ENCODE results near the gene CYB5RL.
"Not testable (repeated sequence)": the region's sequence is repeated elsewhere in the genome, so short reads cannot be mapped to it uniquely, and the experiment has no call there.

Gene CYB5RL, protein sequence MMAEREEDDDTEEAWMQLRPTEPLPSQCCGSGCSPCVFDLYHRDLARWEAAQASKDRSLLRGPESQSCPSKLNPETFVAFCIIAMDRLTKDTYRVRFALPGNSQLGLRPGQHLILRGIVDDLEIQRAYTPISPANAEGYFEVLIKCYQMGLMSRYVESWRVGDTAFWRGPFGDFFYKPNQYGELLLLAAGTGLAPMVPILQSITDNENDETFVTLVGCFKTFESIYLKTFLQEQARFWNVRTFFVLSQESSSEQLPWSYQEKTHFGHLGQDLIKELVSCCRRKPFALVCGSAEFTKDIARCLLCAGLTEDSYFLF

DNA sequence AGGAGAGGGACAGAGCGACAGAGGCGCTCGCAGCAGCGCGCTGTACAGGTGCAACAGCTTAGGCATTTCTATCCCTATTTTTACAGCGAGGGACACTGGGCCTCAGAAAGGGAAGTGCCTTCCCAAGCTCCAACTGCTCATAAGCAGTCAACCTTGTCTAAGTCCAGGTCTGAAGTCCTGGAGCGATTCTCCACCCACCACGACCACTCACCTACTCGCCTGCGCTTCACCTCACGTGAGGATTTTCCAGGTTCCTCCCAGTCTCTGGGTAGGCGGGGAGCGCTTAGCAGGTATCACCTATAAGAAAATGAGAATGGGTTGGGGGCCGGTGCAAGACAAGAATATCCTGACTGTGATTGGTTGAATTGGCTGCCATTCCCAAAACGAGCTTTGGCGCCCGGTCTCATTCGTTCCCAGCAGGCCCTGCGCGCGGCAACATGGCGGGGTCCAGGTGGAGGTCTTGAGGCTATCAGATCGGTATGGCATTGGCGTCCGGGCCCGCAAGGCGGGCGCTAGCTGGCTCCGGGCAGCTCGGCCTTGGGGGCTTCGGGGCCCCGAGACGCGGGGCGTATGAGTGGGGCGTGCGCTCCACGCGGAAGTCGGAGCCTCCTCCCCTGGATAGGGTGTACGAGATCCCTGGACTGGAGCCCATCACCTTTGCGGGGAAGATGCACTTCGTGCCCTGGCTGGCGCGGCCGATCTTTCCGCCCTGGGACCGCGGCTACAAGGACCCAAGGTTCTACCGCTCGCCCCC, at the start of gene CYB5RL, which contains the start of gene MRPL37:
TSS of gene CYB5RL (minus strand) at position 266 of the 754 bp plus-strand sequence. CDS start 4,414 bp downstream, outside the sequence.
TSS of gene MRPL37 (plus strand) at position 403 of the 754 bp plus-strand sequence. CDS start at position 480, 77 bp downstream.
- DNase-seq = peak; percentile 89

DNA sequence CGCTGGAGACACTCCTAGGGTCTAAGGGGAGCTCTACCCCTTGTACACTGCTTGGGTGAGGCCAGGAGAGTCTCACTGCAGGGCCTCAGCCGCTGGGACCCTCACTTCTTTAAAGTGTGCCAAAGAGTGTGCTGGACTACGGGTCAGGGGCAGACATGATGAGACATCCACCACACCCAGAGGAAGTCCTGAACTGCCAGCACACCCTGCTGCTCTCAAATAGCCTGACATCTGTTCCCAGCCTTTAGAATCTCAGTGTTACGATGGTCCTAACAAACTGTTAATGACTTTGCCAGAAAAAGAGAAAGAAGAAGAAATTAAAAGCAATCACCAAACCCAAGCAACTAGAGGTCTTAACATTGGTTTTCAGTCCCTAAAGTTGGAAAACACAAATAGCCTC, 49.1 kb upstream of the CYB5RL start:
- no peak for DNase-seq

DNA sequence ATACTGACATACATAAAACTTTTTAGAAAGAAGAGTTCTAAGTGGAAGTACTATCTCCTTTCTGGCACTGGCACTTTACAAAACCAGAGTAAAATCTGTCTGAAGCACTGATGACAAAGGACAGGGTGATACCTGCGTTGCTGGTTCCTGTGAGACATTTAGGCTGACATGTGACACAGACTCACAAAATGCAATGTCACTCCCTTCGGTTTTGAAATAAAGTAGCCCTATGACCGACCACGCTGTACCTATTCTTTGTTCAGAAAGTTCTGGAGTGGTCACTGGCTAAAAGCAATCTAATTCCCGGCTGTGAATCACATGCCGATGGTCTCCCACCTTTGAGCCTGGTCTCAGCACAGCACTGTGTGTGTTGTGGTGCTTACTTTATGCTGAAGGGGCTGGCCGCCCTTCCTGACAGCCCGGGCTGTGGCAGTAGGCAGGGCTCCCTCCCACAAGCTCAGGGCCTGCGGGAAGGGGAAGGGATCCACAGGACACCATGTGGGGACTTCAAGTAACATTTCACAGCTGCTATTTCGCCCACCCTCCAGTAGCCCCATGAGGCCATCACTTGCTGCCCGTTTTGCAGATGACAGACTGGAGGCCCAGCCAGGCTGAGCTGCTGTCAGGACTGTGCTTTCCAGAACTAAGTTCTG, 48.2 kb upstream of the CYB5RL start:
- DNase-seq = no peak

DNA sequence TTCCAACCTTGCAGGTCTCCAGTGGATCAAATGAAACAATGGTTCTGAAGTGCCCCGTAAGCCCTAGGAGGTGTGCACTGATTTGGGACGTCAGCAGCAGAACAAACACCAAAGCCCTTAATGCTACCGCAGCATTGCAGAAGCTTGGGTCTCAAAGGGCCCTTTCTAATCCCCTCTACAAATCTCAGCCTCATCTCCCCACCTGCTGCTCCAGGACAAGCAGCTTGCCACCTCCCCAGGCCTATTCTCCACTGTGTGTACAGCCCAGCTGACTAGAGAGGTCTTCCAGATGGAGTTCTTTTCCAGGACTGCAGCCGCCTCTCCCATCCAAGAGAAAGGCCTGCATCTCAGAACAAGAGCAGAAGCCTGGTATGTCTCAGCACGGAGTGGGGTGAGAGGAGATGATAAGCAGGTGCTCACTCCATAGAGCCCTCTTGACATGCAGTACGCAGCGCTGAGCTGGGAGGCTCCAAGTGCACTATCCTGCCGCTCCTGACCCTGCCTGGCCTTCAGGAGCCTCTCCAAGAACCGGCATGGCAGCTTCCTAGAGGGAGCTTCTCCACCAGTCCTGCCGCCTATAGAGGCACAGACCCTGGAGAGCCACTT, 46.4 kb upstream of the CYB5RL start:
- no peak for DNase-seq

DNA sequence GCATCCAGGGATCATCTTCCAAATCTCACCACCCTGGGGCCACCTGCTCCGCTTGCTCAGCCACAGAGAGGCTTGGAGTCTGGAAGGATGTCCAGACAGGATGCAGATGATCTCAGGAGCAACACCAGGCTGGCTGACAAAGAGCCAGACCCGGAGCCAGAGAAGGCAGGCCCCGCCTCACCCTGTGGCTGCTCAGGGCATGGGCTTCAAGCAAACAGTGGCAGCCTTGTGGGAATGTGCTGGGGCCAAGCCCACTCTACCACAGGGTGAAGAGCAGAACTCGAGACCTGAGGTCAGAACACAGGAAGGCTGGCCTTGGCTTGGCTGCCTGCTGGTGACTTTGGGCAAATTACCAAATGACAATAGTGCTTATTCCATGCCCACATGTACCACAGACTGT, 45.7 kb upstream of the CYB5RL start:
- DNase-seq = no peak

DNA sequence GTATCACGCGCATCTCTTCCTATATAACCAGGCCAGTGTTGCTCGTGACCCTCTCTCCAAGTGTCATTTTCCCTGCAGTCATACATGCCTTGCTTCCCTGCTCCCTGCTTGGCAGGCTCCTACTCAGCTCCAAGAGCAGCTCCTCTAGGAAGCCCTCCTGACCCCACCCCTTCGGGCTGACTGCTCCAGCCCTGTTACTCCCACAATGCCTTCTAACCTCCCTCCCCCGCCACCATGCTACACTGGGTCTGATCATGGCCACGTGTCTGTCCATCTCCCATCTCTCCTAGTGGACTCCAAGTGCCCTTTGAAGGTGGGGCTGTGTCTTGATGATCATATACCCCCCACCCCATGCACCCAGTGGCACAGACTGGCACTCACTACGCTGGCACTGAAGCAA, 44.8 kb upstream of the CYB5RL start:
- DNase-seq = no peak

DNA sequence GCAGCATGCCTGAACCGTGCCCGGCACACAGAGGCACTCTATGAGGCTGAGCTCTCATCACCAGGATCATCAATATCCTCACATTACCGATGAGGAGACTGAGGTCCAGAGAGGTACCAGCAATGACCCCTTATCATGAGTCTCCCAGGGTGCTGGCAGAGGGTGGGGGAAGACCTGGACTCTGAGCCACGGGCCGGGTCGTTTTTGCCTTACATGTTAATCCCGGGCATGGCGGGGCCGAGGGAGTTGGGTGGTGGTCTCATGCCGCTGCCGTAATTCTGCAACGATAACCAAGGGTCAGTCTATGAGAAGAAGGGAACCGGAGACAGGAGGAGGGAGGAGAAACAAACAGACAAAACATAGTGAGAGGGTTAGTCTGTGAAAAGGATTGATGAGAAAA, 43.2 kb upstream of the CYB5RL start:
- DNase-seq = no peak

DNA sequence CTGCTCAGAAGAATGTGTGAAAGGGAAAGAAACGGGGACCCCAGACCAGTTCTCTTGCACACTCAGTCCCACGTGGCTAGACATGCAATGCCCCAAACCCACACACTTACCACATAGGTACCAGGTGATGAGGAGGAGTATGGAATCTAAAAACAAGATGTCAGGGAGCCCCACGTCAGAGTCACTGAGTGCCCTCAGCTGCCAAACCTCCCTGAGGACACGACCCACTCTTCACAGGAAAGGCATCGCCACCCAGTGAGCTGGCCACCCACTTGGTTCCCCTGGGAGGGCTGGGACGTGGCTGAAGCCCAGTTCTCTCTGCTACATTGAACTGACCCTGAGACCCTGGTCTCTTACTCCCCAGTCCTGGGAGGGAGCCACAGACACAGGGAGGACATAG, 41.5 kb upstream of the CYB5RL start:
- no peak for DNase-seq

DNA sequence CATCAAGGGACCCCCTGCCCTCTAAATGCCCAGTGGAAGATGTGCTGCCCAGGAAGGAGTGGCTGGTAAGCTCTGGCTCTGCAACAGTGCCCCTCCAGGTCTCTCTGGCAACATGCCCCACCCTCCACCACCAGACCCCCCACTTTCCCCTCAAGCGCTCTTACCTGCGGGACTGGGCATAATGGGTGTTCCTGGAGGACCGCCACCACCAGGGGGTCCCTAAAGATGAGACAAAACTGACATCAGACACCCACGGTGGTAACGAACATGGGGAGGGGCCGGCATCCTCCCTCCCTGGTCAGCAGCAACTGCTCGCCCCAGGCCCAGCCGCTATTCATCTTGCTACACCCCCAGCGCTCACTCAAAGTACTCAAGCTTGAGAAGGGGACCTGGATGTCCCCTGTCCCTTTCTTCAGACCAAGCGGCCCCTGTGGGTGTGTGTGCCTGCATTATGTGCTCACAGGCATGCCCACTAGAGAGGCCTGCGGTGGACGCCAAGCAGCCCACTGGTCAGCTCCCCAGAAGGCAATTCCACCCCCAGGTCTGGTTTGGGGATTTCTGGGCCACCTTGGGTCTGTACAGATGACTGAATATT, 41.0 kb upstream of the CYB5RL start:
- no peak for DNase-seq

DNA sequence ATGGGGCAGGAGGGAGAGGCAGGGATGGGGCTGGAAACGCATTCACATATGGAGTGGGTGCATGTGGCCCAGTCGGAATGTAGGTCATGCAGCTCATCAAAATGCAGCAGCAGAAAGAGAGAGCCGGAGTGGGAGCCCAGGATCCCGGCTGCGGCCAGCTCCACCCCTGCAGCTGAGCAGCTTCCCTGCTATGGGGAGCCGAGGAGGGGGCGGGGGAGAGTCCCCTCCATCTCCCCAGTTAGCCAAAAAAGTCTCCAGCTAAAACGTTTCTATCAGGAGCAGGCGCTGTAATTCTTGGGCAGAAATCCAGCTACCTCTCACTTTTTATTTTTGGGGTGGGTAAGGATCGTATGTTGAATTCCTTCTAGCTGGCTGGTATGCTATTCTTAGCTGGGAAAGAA, 39.8 kb upstream of the CYB5RL start:
- DNase-seq = no peak

DNA sequence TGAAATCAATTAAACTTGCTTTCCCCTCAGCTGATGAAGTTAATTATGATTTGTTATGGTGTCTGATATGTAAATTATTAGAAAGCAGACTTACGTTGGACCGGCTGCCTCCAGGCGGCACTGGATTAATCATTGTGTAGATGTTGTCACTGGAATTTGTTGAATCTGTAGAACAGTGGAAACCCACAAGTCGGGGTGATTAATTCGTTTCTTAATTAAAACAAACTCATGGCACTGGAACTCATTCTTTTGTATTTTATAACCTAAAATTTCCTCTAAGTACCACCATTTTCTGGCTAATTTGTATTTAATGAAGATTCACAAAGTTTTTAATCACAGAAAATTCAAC, 39.2 kb upstream of the CYB5RL start:
- DNase-seq = no peak

DNA sequence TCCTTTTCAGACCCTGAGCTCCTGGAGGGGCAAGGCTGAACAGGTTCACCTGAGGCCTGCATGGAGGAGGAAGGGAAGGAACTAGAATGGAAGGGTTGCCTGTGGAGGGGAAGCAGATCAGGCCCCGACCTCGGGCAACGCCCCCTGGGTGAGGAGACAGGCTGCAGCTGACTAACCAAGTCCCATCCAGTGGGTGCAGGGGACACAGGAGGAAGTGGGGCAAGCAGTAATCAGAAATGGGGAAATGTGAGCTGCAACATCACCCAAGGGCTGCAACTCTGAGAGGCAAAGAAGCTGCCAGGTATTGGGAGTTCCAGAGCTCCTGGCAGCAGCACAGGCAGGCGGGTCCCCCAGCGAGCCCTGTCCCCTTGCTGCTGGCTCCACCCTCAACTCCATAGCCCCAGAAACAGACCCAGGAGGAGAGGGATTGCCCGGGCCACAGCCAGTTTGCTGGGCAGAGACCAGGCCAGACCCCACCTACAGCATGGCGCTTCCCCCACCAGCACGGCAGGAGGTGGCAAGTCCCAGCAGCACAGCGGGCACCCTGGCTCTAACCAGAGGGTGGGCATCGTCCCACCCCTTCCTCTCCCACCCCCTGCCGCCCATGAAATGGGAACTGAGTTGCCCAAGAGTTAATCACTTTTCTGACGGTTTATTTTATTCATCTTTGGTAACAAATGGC, 38.7 kb upstream of the CYB5RL start:
- no peak for DNase-seq

DNA sequence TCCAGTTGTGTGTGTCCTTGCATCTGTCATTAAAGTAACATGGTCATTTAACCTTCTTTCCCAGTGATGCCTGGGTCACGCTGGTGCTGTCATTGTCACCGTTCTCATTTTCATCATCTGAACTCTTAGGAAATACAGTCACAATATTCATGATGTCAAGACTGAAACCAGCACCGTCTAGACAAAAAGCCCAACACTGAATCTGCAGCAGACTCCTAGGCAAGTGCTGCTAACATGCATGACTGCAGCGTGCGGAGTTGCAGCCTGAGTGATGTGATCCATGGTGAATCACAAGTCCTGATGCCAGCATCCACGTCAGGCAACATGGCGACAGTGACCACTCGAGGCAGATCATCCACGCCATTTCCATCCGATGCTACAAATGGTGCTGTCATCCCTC, 37.8 kb upstream of the CYB5RL start:
- no peak for DNase-seq

DNA sequence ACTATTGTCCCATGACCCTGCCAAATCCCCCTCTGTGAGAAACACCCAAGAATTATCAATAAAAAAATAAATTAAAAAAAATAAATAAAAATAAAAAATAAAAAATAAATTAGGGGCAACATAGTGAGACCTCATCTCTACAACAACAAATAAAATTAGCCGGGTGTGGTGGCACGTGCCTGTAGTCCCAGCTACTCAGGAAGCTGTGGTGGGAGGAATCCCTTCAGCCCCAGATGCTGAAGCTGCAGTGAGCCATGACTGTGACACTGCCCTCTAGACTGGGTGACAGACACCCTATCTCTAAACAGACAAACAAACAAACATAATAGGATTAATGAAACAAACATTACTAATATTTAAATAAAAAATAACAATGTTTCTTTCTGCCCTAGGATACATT, 34.5 kb upstream of the CYB5RL start:
- DNase-seq = no peak

DNA sequence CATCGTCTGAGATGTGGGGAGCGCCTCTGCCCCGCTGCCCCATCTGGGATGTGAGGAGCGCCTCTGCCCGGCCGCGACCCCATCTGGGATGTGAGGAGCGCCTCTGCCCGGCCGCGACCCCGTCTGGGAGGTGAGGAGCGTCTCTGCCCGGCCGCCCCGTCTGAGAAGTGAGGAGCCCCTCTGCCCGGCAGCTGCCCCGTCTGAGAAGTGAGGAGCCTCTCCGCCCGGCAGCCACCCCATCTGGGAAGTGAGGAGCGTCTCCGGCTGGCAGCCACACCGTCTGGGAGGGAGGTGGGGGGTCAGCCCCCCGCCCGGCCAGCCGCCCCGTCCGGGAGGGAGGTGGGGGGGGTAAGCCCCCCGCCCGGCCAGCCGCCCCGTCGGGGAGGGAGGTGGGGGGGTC, 33.4 kb upstream of the CYB5RL start:
- not testable (repeated sequence) for DNase-seq

DNA sequence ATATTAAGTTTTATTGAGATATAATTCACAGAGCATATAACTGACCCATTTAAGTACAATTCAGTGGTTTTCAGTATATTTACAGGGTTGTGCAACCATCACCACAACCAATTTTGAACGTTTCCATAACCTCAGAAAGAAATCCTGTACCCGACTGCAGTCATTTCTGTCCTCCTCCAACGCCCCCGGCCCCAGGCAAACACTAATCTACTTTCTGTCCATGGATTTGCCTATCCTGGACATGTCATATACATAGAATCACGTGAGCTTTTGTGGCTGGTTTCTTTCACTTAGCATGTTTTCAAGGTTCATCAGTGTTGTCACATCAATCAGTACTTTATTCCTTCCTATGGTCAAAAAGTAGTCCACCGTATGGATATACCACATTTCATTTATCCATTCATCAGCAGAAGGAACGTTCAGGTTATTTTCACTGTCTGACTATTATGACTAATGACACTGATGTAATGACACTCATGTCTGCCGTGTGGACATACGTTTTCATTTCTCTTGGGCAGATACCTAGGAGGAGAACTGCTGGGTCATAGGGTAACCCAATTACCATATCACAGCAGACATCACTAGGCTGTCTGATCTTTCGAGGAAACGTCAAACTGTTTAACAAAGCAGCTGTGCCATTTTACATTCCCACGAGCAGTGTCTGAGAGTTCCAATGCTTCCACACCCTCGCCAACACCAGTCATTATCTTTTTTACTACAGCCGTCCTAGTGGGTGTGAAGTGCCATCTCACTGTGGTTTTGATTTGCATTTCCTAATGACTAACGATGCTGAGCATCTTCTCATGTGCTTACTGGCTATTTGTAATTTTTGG, 30.9 kb upstream of the CYB5RL start:
- peak; percentile 44 to 68 for DNase-seq

DNA sequence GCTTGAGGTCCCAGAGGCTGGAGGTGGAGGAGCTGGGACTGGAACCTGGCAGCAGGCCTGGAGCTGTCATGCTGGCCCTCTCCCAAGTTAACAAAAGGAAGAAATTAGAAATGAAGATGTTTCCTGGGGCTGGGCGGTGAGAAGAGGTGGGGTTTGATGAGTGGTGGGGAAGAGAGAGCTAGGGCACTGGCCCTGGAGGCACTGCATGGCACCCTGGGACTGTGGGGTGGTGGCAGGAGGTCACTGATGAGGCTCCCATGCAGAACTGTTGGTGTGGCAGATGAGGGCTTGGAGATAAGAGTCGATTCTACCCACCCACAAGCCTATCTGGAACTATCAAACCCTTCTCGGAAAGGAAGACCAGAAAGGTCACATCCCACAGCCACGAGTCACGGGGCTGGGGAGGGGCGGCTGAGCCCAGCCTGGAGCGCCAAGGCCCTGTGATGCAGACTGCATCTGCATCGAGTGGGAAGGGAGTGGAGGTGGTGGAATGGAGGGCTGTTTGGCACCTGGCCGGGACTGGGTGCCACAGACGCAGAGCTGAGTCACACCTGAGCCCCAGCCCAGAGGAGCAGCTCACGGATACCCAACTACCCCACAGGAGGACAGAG, 29.6 kb upstream of the CYB5RL start:
- peak; percentile 33 to 40 for DNase-seq

DNA sequence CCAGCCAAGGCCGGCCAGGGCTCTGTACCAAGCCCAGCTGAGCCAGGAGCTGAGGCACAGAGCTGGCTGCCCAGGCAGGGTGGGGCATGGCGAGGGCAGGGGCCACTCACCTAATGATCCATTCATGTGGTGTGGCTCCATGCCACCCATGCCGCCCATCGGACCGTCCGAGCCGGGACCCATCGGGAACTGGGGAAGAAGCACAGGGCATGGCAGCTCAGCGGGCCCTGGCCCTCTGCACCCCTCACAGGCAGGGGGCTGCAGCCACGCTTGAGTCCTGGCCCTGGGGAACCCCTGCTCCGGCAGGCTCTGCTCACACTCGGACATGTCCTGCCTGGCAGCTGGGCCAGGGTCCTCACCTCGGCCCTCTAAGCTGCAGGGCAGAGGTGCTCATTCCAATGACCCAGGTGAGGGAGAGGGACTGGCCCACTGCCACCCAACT, 28.8 kb upstream of the CYB5RL start:
- DNase-seq = no peak

DNA sequence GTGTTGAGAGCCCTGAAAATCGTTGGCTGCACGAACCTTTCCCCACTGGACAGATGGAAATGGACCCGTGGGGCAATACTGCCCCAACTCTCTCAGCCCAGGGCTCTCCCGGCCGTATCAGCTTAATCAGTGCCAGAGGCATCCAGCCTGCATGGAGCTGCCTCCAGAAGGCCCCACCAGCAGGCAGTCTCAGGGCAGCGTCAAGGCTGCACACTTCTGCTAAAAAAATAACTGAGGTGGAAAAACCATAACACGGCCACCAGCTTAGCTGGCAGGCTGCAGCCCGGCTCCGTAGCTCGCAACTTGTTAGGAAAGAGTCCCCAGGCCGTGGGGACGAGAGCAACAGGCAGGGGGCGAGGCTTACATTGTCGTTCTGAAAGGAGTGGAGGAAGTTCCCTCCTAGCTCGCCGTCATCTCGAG, 28.1 kb upstream of the CYB5RL start:
- DNase-seq = no peak

DNA sequence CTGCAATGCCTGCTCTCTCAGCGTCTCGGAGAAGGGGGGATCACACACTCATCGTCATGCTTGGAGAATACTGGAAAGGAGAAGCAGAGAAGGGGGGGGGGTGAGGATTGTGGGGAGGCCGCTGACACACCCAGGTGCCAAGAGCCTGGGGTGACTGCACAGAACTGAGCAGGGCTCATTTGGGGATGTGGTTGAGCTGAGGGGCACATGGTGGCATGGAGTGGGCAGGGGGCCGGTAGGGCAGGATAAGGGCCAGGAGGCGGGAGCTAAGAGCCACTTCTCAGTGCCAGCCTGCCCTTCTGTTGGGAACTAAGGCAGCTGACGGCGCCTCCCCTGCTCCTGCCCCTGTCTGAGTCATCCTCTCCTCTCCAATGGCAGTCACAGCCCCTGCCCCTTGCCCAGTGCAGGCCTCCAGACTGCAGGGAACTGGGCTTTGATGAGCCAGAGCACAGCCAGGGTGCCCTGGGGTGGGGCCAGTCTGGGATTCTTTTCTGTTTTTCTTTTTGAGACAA, 27.3 kb upstream of the CYB5RL start:
- no peak for DNase-seq
